A549 (cell line): ENCODE results near the gene PPARA. TPM values are rescaled to one million over a fixed set of nuclear protein-coding genes. Genes with fewer than 3 reads are reported as not detected.

Experiments
- ATAC-seq, 2 experiments: fragments of 200-7000 bp in 1 of 2; fragments of >200 bp in 1 of 2; cut with Nextera tagmentation in 1 of 2; cut with Tn5 transposase in 1 of 2; 3 replicates each; pipeline versions ENCODE4 v1.8.0 to v1.9.1; 2018 to 2020; ENCODE audit warnings: mild to moderate bottlenecking in 1 of 2, moderate library complexity in 1 of 2
- CTCF ChIA-PET: fragments of 300-600 bp; sonication (Branson Sonifier 250); formaldehyde crosslinking; extraction: SDS; loops from one replicate; lab custom pipeline; 2021; ENCODE audit warnings: antibody characterized with exemption, inconsistent platforms; lab: Yijun Ruan, JAX
- POLR2A ChIA-PET: fragments of 350-600 bp; formaldehyde crosslinking; extraction: SDS; loops from one replicate; lab custom pipeline; 2021; ENCODE audit warnings: antibody characterized with exemption, inconsistent platforms; lab: Yijun Ruan, JAX
- DNase-seq, 2 experiments: peaks; one replicate each; pipeline versions ENCODE4 v3.0.0 to v3.0.0-alpha.2; 2011 to 2016; ENCODE audit warnings: low read depth in 1 of 2, low spot score in 1 of 2
- FAIRE-seq: peaks from 2 replicates; lab custom pipeline; 2011; peaks lifted over from hg19 to GRCh38; lab: Jason Lieb, UNC
- H3K27ac ChIP-seq, 2 experiments: fragments of >200 bp; sonication (Bioruptor Twin); formaldehyde crosslinking; 3 replicates each; pipeline ENCODE4 v1.5.1; 2016 to 2017
- H3K4me1 ChIP-seq: fragments of >200 bp; sonication (Bioruptor Twin); formaldehyde crosslinking; 3 replicates; pipeline ENCODE4 v1.6.1; 2016
- H3K4me2 ChIP-seq: fragments of >200 bp; sonication (Bioruptor Twin); formaldehyde crosslinking; 3 replicates; pipeline ENCODE4 v1.6.1; 2016
- H3K4me3 ChIP-seq: fragments of >200 bp; sonication (Bioruptor Twin); formaldehyde crosslinking; 3 replicates; pipeline ENCODE4 v1.5.1; 2016
- H3K9me3 ChIP-seq: fragments of >200 bp; sonication (Bioruptor Twin); formaldehyde crosslinking; 3 replicates; pipeline ENCODE4 v1.6.1; 2016
- BHLHE40 ChIP-seq: IDR thresholded peaks from 2 replicates; pipeline ENCODE4 v1.6.1; 2012; ENCODE audit warnings: low read depth, low read length, inconsistent platforms
- EHMT2 ChIP-seq: fragments of 200-600 bp; sonication (generic); IDR thresholded peaks from 2 replicates; pipeline ENCODE4 v1.6.1; 2016; ENCODE audit warnings: antibody characterized with exemption, low read depth, mild to moderate bottlenecking, moderate library complexity
- EP300 ChIP-seq, 2 experiments: fragments of >200 bp; sonication (Bioruptor Twin); formaldehyde crosslinking; IDR thresholded peaks; 2 replicates in 1 of 2; 3 replicates in 1 of 2; pipeline ENCODE4 v1.6.1; 2016 to 2017
- ESRRA ChIP-seq: fragments of 150-350 bp; IDR thresholded peaks from 2 replicates; pipeline ENCODE4 v1.6.1; 2014; ENCODE audit warnings: mild to moderate bottlenecking, low read length, borderline replicate concordance
- HOXB13 ChIP-seq: fragments of 250-450 bp; sonication (Bioruptor Pico); IDR thresholded peaks from 2 replicates; pipeline ENCODE4 v1.5.0; 2020; ENCODE audit warnings: low read depth, mild to moderate bottlenecking, moderate library complexity
- JUN ChIP-seq, 2 experiments: fragments of >200 bp; sonication (Bioruptor Twin); formaldehyde crosslinking; IDR thresholded peaks; 2 replicates in 1 of 2; 3 replicates in 1 of 2; pipeline ENCODE4 v1.6.1; 2016 to 2017
- KDM1A ChIP-seq: fragments of 200-600 bp; sonication (generic); IDR thresholded peaks from 2 replicates; pipeline ENCODE4 v1.6.1; 2016; ENCODE audit warnings: low read depth, mild to moderate bottlenecking
- MAX ChIP-seq: IDR thresholded peaks from 2 replicates; pipeline ENCODE4 v1.6.1; 2012
- PHF8 ChIP-seq: fragments of 200-600 bp; sonication (generic); IDR thresholded peaks from 2 replicates; pipeline ENCODE4 v1.6.1; 2016; ENCODE audit warnings: low read depth, mild to moderate bottlenecking, antibody characterized with exemption, moderate library complexity, borderline replicate concordance
- RARB ChIP-seq: fragments of 250-450 bp; sonication (Bioruptor Pico); IDR thresholded peaks from 2 replicates; pipeline ENCODE4 v1.8.0; 2021; ENCODE audit warnings: mild to moderate bottlenecking, moderate library complexity
- RCOR1 ChIP-seq: fragments of 150-350 bp; IDR thresholded peaks from 2 replicates; pipeline ENCODE4 v1.6.1; 2014; ENCODE audit warnings: antibody characterized with exemption, low read length, low read depth
- RNF2 ChIP-seq: fragments of 200-600 bp; sonication (generic); IDR thresholded peaks from 2 replicates; pipeline ENCODE4 v1.6.1; 2016; ENCODE audit warnings: low read depth, mild to moderate bottlenecking, antibody characterized with exemption, moderate library complexity, borderline replicate concordance
- SMC3 ChIP-seq: fragments of >200 bp; sonication (Bioruptor Twin); formaldehyde crosslinking; IDR thresholded peaks from 3 replicates; pipeline ENCODE4 v1.6.1; 2018; ENCODE audit warnings: inconsistent platforms
- SREBF2 ChIP-seq: fragments of 450-650 bp; IDR thresholded peaks from 2 replicates; pipeline ENCODE4 v1.6.1; 2014; ENCODE audit warnings: mild to moderate bottlenecking, moderate library complexity
- ZNF302 ChIP-seq: fragments of 250-450 bp; sonication (Bioruptor Pico); IDR thresholded peaks from 2 replicates; pipeline ENCODE4 v1.9.0; 2021; ENCODE audit warnings: inconsistent platforms, mild to moderate bottlenecking, moderate library complexity
- WGBS: methylation state at CpG from one replicate; pipeline ENCODE4 v1.1.6; 2017; ENCODE audit errors: missing lambda C conversion rate; 5-methylcytosine and 5-hydroxymethylcytosine counted together
- polyA plus RNA-seq, 4 experiments: library from polyadenylated mRNA; depleted of rRNA in 3 of 4; stranded (reverse); fragments of >200 nt; fragmentation: RNase III in 1 of 4; extraction: RNeasy Plus Mini Kit Qiagen cat#74134 plus additional on column Dnase treatment in 1 of 4; gene quantifications; 2 replicates in 3 of 4; 3 replicates in 1 of 4; pipeline ENCODE4 v1.2.3, GENCODE V29; 2011 to 2017
- TF ChIP-seq, protein P1 (sequence below): fragments of 250-450 bp; sonication (Bioruptor Pico); IDR thresholded peaks from 2 replicates; pipeline ENCODE4 v1.5.0; 2021; ENCODE audit warnings: mild to moderate bottlenecking, moderate library complexity, borderline replicate concordance

Gene PPARA
- polyA plus RNA-seq, 2 of the 4 experiments (the other 2 are of a cell fraction): 2.6 to 2.8 TPM

GRCh38 chr22:46280999-46281623, 130.8 kb downstream of the PPARA start:
- 93% methylated on average over 17 of the region's 19 CpGs for WGBS
- Histone ChIP-seq H3K4me1 (no peaks in the 10 kb centered on the region), H3K27ac (no peak overlapping the region), H3K9me3 (no peaks in the 10 kb centered on the region), H3K4me2 (no peak overlapping the region), H3K4me3 (no peak overlapping the region)
- FAIRE-seq (no peak), ATAC-seq (no peak), DNase-seq (no peak)
- TF ChIP-seq MAX (no peak), HOXB13 (CRISPR knock-in tag) (no peak), EP300 (IDR thresholded peaks at IDR 0.05) (no peak), KDM1A (no peak)
- ChIA-PET POLR2A (interaction anchor here (0.9 kb wide), 1 partner anchor 13 kb away, joined by 3 read pairs; the partner anchor contains the start of gene TTC38), CTCF (no interaction called here)

GRCh38 chr22:46281866-46282678, 131.7 kb downstream of the PPARA start:
- whole genome bisulfite sequencing: 89% methylated on average over 12 of the region's 13 CpGs
- no peak for DNase-seq
- TF ChIP-seq, protein P1, sequence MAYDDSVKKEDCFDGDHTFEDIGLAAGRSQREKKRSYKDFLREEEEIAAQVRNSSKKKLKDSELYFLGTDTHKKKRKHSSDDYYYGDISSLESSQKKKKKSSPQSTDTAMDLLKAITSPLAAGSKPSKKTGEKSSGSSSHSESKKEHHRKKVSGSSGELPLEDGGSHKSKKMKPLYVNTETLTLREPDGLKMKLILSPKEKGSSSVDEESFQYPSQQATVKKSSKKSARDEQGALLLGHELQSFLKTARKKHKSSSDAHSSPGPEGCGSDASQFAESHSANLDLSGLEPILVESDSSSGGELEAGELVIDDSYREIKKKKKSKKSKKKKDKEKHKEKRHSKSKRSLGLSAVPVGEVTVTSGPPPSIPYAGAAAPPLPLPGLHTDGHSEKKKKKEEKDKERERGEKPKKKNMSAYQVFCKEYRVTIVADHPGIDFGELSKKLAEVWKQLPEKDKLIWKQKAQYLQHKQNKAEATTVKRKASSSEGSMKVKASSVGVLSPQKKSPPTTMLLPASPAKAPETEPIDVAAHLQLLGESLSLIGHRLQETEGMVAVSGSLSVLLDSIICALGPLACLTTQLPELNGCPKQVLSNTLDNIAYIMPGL (CRISPR knock-in tag): no peak
- TF ChIP-seq ESRRA (no peak), RNF2 (no peak), EHMT2 (no peak), ZNF302 (no peak), SMC3 (no peak), RCOR1 (no peak)
- TF ChIP-seq, all 56 proteins: peak for 0
- Histone ChIP-seq H3K9me3 (no peaks in the 10 kb centered on the region), H3K27ac (no peak overlapping the region), H3K4me2 (no peak overlapping the region), H3K4me3 (no peak overlapping the region), H3K4me1 (no peaks in the 10 kb centered on the region)
- FAIRE-seq: no peak
- no peak for ATAC-seq
- CTCF ChIA-PET: no interaction called here
- POLR2A ChIA-PET: no interaction called here

DNA sequence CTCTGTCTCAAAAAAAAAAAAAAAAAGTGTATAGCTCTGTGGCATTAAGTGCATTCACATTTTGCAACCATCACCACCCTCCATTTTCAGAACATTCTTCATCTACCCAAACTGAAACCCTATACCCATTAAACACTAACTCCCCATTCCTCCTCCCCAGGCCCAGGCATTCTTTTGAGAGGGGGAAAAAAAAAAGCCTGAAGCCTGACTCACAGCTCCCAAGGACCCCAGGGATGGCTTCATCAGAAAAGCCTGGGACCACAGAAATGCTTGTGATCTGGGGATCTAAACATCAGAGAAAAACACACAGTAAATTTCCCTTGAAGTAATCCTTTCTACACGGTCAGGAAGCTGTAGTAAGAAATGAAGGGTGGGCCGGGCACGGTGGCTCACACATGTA, 135.7 kb downstream of the PPARA start:
- ChIA-PET POLR2A (no interaction called here), CTCF (interaction anchor here (1.1 to 2.0 kb wide), 3 partner anchors 32 to 166 kb away, joined by 4 to 8 read pairs (median 4); no protein-coding TSS in a partner anchor)
- TF ChIP-seq RARB (CRISPR knock-in tag): no peak
- no peak for TF ChIP-seq EP300 (IDR thresholded peaks at IDR 0.05)
- no peak for TF ChIP-seq BHLHE40
- TF ChIP-seq JUN (IDR thresholded peaks at IDR 0.05): no peak
- no peak for TF ChIP-seq SREBF2
- TF ChIP-seq PHF8: no peak
- no peak for DNase-seq
- no peak for FAIRE-seq
- Histone ChIP-seq H3K27ac (no peak overlapping the region), H3K4me1 (no peaks in the 10 kb centered on the region), H3K4me3 (no peak overlapping the region), H3K9me3 (no peaks in the 10 kb centered on the region), H3K4me2 (no peak overlapping the region)
- no peak for ATAC-seq
- 88% methylated on average over 3 of the region's 3 CpGs for WGBS
